GM12875 (cell line): ENCODE data around the gene PROSER3.

Experiments
- H3K4me3 ChIP-seq: one replicate; pipeline ENCODE4 v1.5.1; 2011; ENCODE audit warnings: low read depth, low read length, control low read depth
- TF ChIP-seq, protein P1 (sequence below): IDR thresholded peaks from 2 replicates; pipeline ENCODE4 v1.5.1; 2011; ENCODE audit warnings: low read depth, mild to moderate bottlenecking, control low read depth, inconsistent platforms, low read length, moderate library complexity, borderline replicate concordance; ENCODE audit not compliant: insufficient read depth

Gene PROSER3

DNA sequence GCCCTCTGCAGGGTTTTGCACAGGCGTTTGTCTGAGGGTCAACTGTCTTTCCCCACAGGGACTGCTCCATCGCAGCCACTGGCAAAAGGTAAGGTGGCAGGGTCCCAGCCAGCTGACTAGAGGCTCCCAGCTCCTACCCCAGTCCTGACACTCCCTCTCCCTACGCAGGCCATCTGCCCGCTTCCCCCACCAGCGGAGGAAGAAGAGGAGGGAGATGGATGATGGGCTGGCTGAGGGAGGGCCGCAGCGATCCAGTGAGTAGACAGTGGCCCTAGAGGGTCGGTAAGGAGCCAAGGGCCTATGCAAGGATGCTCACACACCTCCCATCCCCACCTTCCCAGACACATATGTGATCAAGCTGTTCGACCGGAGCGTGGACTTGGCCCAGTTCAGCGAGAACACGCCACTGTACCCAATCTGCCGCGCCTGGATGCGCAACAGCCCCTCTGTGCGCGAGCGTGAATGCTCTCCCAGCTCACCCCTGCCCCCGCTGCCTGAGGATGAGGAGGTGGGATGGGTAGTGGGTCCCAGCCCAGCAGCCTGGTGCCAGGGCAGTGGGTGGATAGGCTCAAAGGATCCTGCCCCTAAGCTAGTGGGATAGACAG, 5.1 kb upstream of the PROSER3 start:
- H3K4me3 ChIP-seq: no peak overlapping the region
- TF ChIP-seq, protein P1, sequence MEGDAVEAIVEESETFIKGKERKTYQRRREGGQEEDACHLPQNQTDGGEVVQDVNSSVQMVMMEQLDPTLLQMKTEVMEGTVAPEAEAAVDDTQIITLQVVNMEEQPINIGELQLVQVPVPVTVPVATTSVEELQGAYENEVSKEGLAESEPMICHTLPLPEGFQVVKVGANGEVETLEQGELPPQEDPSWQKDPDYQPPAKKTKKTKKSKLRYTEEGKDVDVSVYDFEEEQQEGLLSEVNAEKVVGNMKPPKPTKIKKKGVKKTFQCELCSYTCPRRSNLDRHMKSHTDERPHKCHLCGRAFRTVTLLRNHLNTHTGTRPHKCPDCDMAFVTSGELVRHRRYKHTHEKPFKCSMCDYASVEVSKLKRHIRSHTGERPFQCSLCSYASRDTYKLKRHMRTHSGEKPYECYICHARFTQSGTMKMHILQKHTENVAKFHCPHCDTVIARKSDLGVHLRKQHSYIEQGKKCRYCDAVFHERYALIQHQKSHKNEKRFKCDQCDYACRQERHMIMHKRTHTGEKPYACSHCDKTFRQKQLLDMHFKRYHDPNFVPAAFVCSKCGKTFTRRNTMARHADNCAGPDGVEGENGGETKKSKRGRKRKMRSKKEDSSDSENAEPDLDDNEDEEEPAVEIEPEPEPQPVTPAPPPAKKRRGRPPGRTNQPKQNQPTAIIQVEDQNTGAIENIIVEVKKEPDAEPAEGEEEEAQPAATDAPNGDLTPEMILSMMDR: no peak

DNA sequence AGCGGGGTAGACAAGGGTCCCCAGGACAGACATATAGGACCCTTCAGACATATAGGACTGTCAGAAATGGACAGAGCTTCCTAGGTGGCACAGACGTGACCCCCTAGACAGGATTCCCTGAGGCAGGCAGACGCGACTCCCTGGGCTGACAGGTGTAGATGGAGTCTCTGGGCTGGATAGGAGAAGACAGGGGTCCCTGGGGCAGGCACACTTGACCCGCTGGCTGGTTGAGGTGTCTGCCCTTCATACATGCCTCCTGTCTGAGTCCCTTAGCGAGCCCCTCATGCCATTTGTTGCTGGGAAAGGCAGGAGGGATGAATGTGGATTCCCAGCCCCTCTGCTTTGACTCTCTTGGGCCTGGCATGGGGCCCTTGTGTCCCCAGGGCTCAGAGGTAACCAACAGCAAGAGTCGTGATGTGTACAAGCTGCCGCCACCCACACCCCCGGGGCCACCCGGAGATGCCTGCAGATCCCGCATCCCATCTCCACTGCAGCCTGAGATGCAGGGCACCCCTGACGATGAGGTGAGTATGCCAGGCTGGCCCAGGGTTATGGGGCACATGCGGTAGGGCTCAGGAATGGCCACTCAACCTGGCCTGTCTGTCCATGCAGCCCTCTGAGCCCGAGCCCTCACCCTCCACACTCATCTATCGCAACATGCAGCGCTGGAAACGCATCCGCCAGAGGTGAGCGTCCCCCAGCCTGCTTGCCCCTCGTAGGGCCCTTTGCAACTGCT, 4.2 kb upstream of the PROSER3 start:
- no peak overlapping the region for H3K4me3 ChIP-seq
- TF ChIP-seq, protein P1: no peak

DNA sequence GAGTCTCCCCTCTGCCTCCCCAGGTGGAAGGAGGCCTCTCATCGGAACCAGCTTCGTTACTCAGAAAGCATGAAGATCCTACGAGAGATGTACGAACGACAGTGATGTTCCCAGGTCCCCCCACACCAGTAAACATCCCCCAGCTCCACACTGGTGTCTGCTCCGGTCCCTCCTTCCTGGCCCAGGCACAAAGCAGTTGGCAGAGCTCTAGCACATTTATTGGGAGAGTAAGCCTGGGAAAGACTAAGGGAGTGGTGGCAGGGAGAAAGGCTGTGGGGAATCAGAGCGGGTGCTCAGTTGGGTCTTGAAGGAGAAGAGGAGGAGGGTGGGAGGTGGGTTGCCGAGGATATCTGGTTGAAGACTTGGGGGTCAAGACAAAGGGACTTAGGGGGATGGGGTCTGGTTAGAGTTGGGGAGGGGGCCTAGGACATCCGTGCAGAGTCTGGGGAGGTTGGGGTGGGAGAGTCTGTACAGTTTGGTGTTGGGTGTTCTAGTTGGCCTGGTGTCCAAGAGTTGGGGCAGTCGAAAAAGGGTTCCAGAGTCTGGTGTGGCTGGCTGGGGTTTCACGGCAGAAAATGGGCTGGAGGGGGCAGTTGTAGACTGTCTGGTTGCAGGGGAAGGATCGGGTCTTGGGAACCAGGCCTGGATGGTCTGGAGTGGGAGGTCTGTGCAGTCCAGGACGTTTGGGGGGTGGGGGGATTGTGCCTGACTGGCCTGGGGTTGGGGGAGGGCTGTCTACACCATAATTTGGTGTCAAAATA, 3.4 kb upstream of the PROSER3 start:
- TF ChIP-seq, protein P1: no peak
- no peak overlapping the region for H3K4me3 ChIP-seq

DNA sequence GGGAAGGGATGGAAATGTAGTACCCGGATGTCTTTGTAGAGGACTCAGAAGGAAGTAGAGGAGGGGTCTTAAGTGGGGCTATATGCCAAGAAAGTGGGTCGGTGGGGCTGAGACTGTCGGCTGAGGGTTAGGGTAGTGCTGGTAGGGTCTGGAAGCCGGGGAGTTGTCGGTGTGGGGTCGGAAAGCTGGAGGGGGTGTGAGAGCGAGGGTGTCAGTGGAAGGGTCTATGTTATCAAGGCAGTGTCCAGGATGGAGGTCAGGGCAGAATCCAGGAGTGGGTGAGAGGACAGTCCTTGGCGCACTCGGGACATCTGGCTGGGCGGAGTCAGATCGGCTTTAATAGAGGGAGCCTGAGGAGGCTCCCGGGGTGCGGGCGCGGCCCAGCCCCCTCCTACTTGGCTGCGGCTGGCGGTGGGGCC, 2.8 kb upstream of the PROSER3 start:
- TF ChIP-seq, protein P1: no peak
- no peak overlapping the region for H3K4me3 ChIP-seq

DNA sequence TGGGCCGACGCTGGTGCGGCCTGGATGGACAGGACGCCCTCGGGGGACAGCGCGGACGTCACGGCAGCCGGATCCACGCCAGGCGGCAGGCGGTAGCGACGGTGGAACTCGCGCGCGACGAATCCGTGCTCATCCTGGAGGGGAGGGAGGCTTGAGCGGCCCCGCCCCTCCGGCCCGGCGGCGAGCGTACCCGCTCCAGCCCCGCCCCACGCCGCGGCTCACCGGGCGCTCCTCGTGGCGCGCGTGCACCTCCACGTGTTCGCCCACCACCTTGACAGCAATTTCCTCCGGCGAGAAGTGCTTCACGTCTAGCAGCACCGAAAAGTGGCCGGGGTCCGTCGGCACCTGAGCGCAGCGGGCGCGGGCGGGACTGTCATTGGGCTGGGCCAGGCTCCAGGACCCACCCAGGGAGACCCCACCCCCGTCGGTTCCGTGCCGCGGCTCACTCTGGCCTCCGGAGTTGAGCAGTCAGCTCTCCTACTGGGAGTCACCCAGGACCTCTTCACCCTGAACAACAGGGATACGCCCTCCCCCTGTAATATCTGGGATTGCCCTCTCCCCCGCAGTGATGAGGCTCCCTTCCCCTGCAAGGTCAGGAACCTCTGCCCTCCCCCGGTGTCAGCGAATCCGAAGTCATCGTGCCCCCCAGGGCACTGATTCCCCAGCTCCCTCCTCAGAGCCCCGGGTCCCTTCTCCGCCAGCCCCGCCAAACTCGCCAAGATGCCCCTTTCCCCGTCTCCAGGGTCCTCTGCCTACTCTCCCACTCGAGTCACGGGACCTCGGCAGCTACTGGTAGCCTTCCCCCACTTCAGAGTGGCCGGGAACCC, 2.2 kb upstream of the PROSER3 start:
- H3K4me3 ChIP-seq: no peak overlapping the region

More for the DNA sequence above, 2.2 kb upstream of the PROSER3 start:
- TF ChIP-seq, protein P1: no peak
